HEK293 (cell line): Measurements from ENCODE around the gene PLK3.

Source experiments
- CTCF ChIA-PET: fragments of 350-600 bp; formaldehyde crosslinking; extraction: SDS; loops from one replicate; lab custom pipeline; 2021; ENCODE audit warnings: antibody characterized with exemption; lab: Yijun Ruan, JAX
- POLR2A ChIA-PET: fragments of 300-600 bp; formaldehyde crosslinking; extraction: SDS; loops from one replicate; lab custom pipeline; 2020; ENCODE audit warnings: antibody characterized with exemption, inconsistent platforms; lab: Yijun Ruan, JAX
- H3K27ac ChIP-seq: fragments of 200-500 bp; sonication (Bioruptor generic); 2 replicates; pipeline ENCODE4 v1.5.1; 2014; ENCODE audit warnings: low read depth, low read length, control low read depth, inconsistent platforms; ENCODE audit errors: extremely low read depth
- H3K36me3 ChIP-seq, 2 experiments: fragments of 200-500 bp in 1 of 2; sonication (Bioruptor generic) in 1 of 2; 1 replicate in 1 of 2; 2 replicates in 1 of 2; pipeline ENCODE4 v1.5.1; 2014 to 2017; ENCODE audit warnings: inconsistent platforms in 2 of 2, low read length in 2 of 2; ENCODE audit not compliant: control insufficient read depth in 2 of 2, insufficient read depth in 1 of 2
- H3K4me1 ChIP-seq: fragments of 200-500 bp; sonication (Bioruptor generic); 2 replicates; pipeline ENCODE4 v1.5.1; 2014; ENCODE audit warnings: mild to moderate bottlenecking, low read length, inconsistent platforms; ENCODE audit not compliant: control insufficient read depth, insufficient read depth
- H3K4me3 ChIP-seq: 2 replicates; pipeline ENCODE4 v1.5.1; 2011; ENCODE audit warnings: low read depth, mild to moderate bottlenecking, control low read depth, low read length, moderate library complexity
- H3K9me3 ChIP-seq: fragments of 200-500 bp; sonication (Bioruptor generic); 2 replicates; pipeline ENCODE4 v1.5.1; 2014; ENCODE audit warnings: low read depth, low read length, inconsistent platforms; ENCODE audit not compliant: control insufficient read depth, insufficient read depth
- AEBP2 ChIP-seq: fragments of 450-650 bp; formaldehyde crosslinking; IDR thresholded peaks from 2 replicates; pipeline ENCODE4 v1.5.1; 2016; ENCODE audit warnings: missing biosample characterization, missing genetic modification characterization, borderline replicate concordance
- HOXC10 ChIP-seq: sonication (generic); formaldehyde crosslinking; IDR thresholded peaks from 2 replicates; pipeline ENCODE4 v1.8.1; 2023; ENCODE audit warnings: mild to moderate bottlenecking, missing genetic modification reagents
- HOXD13 ChIP-seq: sonication (generic); formaldehyde crosslinking; IDR thresholded peaks from 2 replicates; pipeline ENCODE4 v1.8.0; 2022; ENCODE audit warnings: missing genetic modification reagents, borderline replicate concordance
- KLF10 ChIP-seq: fragments of 450-650 bp; IDR thresholded peaks from 2 replicates; pipeline ENCODE4 v1.5.1; 2018; ENCODE audit warnings: missing biosample characterization, mild to moderate bottlenecking, missing genetic modification characterization
- MEIS1 ChIP-seq: sonication (generic); formaldehyde crosslinking; IDR thresholded peaks from 2 replicates; pipeline ENCODE4 v1.8.1; 2022; ENCODE audit warnings: missing genetic modification reagents, mild to moderate bottlenecking, borderline replicate concordance
- OSR2 ChIP-seq: fragments of 450-650 bp; formaldehyde crosslinking; IDR thresholded peaks from 2 replicates; pipeline ENCODE4 v1.5.1; 2016; ENCODE audit warnings: missing biosample characterization, missing genetic modification characterization
- PRDM4 ChIP-seq: fragments of 450-650 bp; formaldehyde crosslinking; IDR thresholded peaks from 2 replicates; pipeline ENCODE4 v1.5.1; 2017; ENCODE audit warnings: missing biosample characterization, missing genetic modification characterization
- SP7 ChIP-seq: fragments of 450-650 bp; formaldehyde crosslinking; IDR thresholded peaks from 2 replicates; pipeline ENCODE4 v1.5.1; 2016; ENCODE audit warnings: missing biosample characterization, missing genetic modification characterization
- YY2 ChIP-seq: fragments of 450-650 bp; formaldehyde crosslinking; IDR thresholded peaks from 2 replicates; pipeline ENCODE4 v1.5.1; 2016; ENCODE audit warnings: missing biosample characterization, missing genetic modification characterization
- ZNF221 ChIP-seq: fragments of 450-650 bp; formaldehyde crosslinking; IDR thresholded peaks from 2 replicates; pipeline ENCODE4 v1.5.1; 2017; ENCODE audit warnings: missing biosample characterization, missing genetic modification characterization, borderline replicate concordance
- ZNF335 ChIP-seq: fragments of 450-650 bp; formaldehyde crosslinking; conservative IDR thresholded peaks from 2 replicates; pipeline ENCODE4 v1.5.1; 2016; ENCODE audit warnings: missing biosample characterization, missing genetic modification characterization
- ZNF423 ChIP-seq: fragments of 450-650 bp; formaldehyde crosslinking; IDR thresholded peaks from 2 replicates; pipeline ENCODE4 v1.5.1; 2016; ENCODE audit warnings: missing biosample characterization, missing genetic modification characterization
- ZNF529 ChIP-seq: fragments of 450-650 bp; formaldehyde crosslinking; IDR thresholded peaks from 2 replicates; pipeline ENCODE4 v1.5.1; 2017; ENCODE audit warnings: missing genetic modification characterization, missing biosample characterization; ENCODE audit not compliant: insufficient replicate concordance
- ZNF558 ChIP-seq: fragments of 450-650 bp; formaldehyde crosslinking; IDR thresholded peaks from 2 replicates; pipeline ENCODE4 v1.5.1; 2016; ENCODE audit warnings: missing biosample characterization, missing genetic modification characterization
- ZNF626 ChIP-seq: fragments of 450-650 bp; sonication (Bioruptor Pico); formaldehyde crosslinking; IDR thresholded peaks from 2 replicates; pipeline ENCODE4 v1.5.1; 2018; ENCODE audit warnings: missing biosample characterization, missing genetic modification characterization, inconsistent platforms
- ZNF629 ChIP-seq: fragments of 450-650 bp; formaldehyde crosslinking; IDR thresholded peaks from 2 replicates; pipeline ENCODE4 v1.5.1; 2017; ENCODE audit warnings: missing biosample characterization, missing genetic modification characterization
- ZNF692 ChIP-seq: fragments of 450-650 bp; formaldehyde crosslinking; IDR thresholded peaks from 2 replicates; pipeline ENCODE4 v1.5.1; 2016; ENCODE audit warnings: missing biosample characterization, missing genetic modification characterization
- ZNF704 ChIP-seq: fragments of 450-650 bp; formaldehyde crosslinking; IDR thresholded peaks from 2 replicates; pipeline ENCODE4 v1.5.1; 2016; ENCODE audit warnings: missing biosample characterization, missing genetic modification characterization
- ZNF768 ChIP-seq: fragments of 450-650 bp; formaldehyde crosslinking; IDR thresholded peaks from 2 replicates; pipeline ENCODE4 v1.5.1; 2018; ENCODE audit warnings: missing biosample characterization, mild to moderate bottlenecking, missing genetic modification characterization
- ZSCAN23 ChIP-seq: fragments of 450-650 bp; formaldehyde crosslinking; IDR thresholded peaks from 2 replicates; pipeline ENCODE4 v1.5.1; 2016; ENCODE audit warnings: missing biosample characterization, missing genetic modification characterization

PLK3 gene

GRCh38 chr1:44811234-44811633 is 11.1 kb downstream of the PLK3 start:
- ChIA-PET POLR2A (interaction anchor here (0.6 kb wide), 1 partner anchor 10 kb away, joined by 3 read pairs; no protein-coding TSS in a partner anchor), CTCF (no interaction called here)
- no peak overlapping the region for H3K4me3 ChIP-seq
- peaks cover 19% of the 10 kb centered on the region for H3K4me1 ChIP-seq
- TF ChIP-seq ZNF692 (tag by site-specific recombination) (no peak), OSR2 (tag by site-specific recombination) (no peak), HOXC10 (CRISPR knock-in tag) (no peak), SP7 (no peak), KLF10 (tag by site-specific recombination) (no peak), ZNF221 (tag by site-specific recombination) (no peak), HOXD13 (no peak), AEBP2 (tag by site-specific recombination) (no peak), ZNF423 (tag by site-specific recombination) (no peak), YY2 (no peak), MEIS1 (CRISPR knock-in tag) (no peak), PRDM4 (tag by site-specific recombination) (no peak), ZNF558 (tag by site-specific recombination) (no peak), ZNF768 (no peak), ZNF704 (tag by site-specific recombination) (no peak), ZSCAN23 (tag by site-specific recombination) (no peak), ZNF335 (tag by site-specific recombination) (no peak), ZNF529 (tag by site-specific recombination) (no peak), ZNF626 (tag by site-specific recombination) (no peak), ZNF629 (tag by site-specific recombination) (no peak)
- no peak overlapping the region for H3K27ac ChIP-seq
- no peaks in the 10 kb centered on the region for H3K9me3 ChIP-seq
- peaks cover 0 to 38% of the 10 kb centered on the region in 2 experiments; a peak in 1 of 3 replicates for H3K36me3 ChIP-seq
